Epithelial cell of proximal tubule (primary cell): ENCODE measurements around the gene VAV1. TPM values are rescaled to one million over a fixed set of nuclear protein-coding genes. Genes with fewer than 3 reads are reported as not detected.

ENCODE experiments used
- DNase-seq: peaks from one replicate; pipeline ENCODE4 v3.0.0-alpha.2; 2011; ENCODE audit warnings: low read depth
- H3K4me3 ChIP-seq: 2 replicates; pipeline ENCODE4 v1.5.1; 2011; ENCODE audit warnings: low read depth, mild to moderate bottlenecking, low read length
- total RNA-seq: library from RNA; depleted of rRNA; stranded (reverse); fragments of >200 nt; gene quantifications from 2 replicates; pipeline ENCODE4 v1.2.3, GENCODE V29; 2015
- TF ChIP-seq, protein P1 (sequence below): conservative IDR thresholded peaks from 2 replicates; pipeline ENCODE4 v1.5.1; 2012; ENCODE audit warnings: low read depth, mild to moderate bottlenecking, low read length

The VAV1 gene
- total RNA-seq, 1 donor from 2014 or later: 1.3 TPM

DNA sequence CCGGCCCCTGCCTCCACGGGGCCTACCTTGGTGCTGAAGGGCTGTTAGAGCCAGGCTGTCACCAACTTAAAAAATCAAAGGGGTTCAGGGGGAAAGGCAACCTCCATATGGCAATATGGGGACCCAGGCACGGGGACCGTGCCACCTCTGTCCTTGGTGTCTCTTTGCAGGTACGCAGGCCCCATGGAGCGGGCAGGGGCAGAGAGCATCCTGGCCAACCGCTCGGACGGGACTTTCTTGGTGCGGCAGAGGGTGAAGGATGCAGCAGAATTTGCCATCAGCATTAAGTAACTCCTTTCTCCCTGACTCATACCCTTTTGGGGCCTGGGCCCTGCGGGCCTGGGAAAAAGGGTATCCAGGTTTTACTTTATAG is 75.3 kb downstream of the VAV1 start:
- TF ChIP-seq, protein P1, sequence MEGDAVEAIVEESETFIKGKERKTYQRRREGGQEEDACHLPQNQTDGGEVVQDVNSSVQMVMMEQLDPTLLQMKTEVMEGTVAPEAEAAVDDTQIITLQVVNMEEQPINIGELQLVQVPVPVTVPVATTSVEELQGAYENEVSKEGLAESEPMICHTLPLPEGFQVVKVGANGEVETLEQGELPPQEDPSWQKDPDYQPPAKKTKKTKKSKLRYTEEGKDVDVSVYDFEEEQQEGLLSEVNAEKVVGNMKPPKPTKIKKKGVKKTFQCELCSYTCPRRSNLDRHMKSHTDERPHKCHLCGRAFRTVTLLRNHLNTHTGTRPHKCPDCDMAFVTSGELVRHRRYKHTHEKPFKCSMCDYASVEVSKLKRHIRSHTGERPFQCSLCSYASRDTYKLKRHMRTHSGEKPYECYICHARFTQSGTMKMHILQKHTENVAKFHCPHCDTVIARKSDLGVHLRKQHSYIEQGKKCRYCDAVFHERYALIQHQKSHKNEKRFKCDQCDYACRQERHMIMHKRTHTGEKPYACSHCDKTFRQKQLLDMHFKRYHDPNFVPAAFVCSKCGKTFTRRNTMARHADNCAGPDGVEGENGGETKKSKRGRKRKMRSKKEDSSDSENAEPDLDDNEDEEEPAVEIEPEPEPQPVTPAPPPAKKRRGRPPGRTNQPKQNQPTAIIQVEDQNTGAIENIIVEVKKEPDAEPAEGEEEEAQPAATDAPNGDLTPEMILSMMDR: no peak
- no peak for DNase-seq
- H3K4me3 ChIP-seq: no peak overlapping the region

DNA sequence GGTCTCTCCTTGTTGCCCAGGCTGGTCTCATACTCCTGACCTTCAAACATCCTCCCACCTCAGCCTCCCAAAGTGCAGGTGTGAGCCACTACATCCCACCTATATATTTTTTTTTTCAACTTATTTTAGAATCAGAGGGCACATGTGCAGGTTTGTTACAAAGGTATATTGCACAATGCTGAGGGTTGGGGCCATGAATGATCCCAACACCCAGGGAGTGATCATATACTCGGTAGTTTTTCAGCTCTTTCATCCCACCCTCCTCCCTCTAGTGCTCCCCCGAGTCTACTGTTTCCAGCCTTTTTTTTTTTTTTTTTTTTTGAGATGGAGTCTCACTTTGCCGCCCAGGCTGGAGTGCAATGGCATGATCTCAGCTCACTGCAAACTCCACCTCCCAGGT is 76.5 kb downstream of the VAV1 start:
- no peak overlapping the region for H3K4me3 ChIP-seq
- DNase-seq: no peak
- TF ChIP-seq, protein P1: no peak

DNA sequence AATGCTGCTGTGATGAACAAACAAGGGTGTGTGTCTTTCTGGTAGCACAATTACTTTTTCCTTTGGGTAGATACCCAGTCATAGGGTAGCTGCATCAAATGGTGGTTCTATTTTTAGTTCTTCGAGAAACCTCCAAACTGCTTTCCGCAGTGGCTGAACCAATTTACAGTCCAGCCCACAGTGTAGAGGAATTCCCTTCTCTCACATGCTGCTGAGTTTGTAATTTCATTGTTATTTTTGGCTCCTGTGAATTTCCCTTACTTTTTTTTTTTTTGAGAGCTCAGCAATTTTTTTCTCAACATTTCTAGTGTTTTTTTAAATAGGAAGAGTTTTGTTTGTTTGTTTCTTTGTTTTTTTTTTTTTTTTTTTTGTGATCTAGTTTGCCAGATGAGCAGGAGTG is 77.4 kb downstream of the VAV1 start:
- TF ChIP-seq, protein P1: no peak
- no peak for DNase-seq
- no peak overlapping the region for H3K4me3 ChIP-seq

DNA sequence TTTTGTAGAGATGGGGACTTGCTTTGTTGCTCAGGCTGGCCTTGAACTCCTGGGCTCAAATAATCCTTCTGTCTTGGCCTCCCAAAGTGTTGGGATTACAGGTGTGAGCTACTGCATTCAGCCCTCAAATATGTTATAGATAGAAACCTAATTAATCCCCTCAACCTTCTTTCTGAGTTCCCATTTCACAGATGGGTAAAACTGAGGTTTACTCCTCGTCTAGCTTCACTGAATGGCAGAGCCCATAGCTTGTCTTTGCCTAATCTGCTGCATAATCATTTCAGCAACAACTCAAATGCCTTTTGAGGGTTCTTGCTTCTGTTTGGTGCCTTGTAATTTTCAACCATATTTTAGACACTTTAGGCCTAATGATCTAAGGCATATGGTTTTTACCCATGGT is 78.9 kb downstream of the VAV1 start:
- H3K4me3 ChIP-seq: no peak overlapping the region
- no peak for DNase-seq
- TF ChIP-seq, protein P1: no peak

DNA sequence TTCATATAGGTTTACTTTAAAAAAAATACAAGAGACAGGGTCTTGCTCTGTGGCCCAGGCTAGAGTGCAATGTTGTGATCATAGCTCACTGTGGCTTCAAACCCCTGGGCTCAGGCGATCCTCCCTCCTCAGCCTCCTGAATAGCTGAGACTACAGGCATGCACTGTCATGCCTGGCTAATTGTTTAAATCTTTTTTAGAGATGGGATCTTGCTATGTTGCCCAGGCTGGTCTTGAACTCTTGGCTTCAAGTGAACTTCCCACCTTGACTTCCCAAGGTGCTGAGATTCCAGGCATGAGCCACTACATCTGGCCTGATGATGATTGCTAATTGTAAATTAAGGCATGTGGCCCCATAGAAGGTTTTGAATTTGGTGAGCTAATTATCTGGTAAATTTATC is 79.5 kb downstream of the VAV1 start:
- H3K4me3 ChIP-seq: no peak overlapping the region
- TF ChIP-seq, protein P1: no peak
- no peak for DNase-seq

DNA sequence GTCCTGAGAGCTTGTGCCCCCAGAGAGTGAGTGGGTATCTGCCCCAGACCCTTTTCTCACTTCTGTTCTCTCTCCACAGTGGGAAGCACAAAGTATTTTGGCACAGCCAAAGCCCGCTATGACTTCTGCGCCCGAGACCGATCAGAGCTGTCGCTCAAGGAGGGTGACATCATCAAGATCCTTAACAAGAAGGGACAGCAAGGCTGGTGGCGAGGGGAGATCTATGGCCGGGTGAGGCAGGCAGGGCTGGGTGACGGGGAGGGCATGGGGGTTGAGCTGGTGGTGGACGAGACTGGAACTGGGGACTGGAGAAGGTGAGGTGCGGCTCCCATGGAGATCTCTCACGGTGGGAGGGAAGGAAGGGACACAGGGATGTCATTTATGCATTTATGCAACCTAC is 81.4 kb downstream of the VAV1 start:
- DNase-seq: no peak
- TF ChIP-seq, protein P1: no peak
- H3K4me3 ChIP-seq: no peak overlapping the region

DNA sequence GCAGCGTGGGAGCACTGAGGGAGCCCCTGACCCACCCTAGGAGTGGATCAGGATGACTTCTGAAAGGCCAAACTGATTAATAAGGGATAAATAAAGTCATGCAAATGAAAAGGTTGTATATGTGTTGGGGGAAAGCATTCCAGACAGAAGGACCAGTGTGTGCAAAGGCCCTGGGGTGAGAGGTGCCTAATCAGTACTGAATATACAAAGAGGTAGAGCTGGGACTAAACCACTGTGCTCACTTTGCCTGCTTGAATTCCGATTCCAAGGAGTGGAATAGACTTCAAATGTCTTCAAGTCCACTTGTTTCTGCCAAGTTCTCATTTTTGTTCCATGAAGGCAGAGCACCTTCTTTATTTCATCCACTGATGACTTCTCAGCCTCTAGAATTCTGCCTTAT is 82.2 kb downstream of the VAV1 start:
- TF ChIP-seq, protein P1: no peak
- no peak overlapping the region for H3K4me3 ChIP-seq
- DNase-seq: no peak
